ENCODE results near the gene RABGEF1. TPM values are rescaled to one million over a fixed set of nuclear protein-coding genes. Genes with fewer than 3 reads are reported as not detected.

Gene RABGEF1
- polyA plus RNA-seq, 1 of the 3 experiments (the other 2 are of a cell fraction) = 25.6 TPM

- Histone ChIP-seq H3K36me3 (replicated peaks in 1 of 2; ENCODE audit: control insufficient read depth in 1 of 2, insufficient read depth in 2 of 2, low read length in 1 of 2) (peaks cover 0 to 32% of the 10 kb centered on the region in 2 experiments), H3K4me1 (ENCODE audit: control insufficient read depth in 1 of 2, insufficient read depth in 2 of 2, low read depth in 1 of 2, low read length in 1 of 2) (peaks cover 0 to 14% of the 10 kb centered on the region in 2 experiments; a peak in 1 of 4 replicates), H3F3A (replicated peaks; ENCODE audit: insufficient read depth) (peaks cover 15% of the 10 kb centered on the region), H3K4me3 (ENCODE audit: low read depth in 2 of 2, low read length in 1 of 2) (no peak overlapping the region), H3K9ac (no peak overlapping the region), H3K4me2 (no peak overlapping the region), H2AFZ (ENCODE audit: low read depth) (no peak overlapping the region), H4K20me1 (ENCODE audit: insufficient read depth) (no peaks in the 10 kb centered on the region), H3K27ac (ENCODE audit: low read depth in 2 of 2, low read length in 1 of 2) (no peak overlapping the region), H3K79me2 (ENCODE audit: insufficient read depth) (peaks cover 40% of the 10 kb centered on the region), H3K9me2 (no peaks in the 10 kb centered on the region), H3K27me3 (ENCODE audit: insufficient read depth) (no peaks in the 10 kb centered on the region), H3K9me3 (no peaks in the 10 kb centered on the region)
- ChIA-PET CTCF (no interaction called here), POLR2A (interaction anchor here (0.6 kb wide), 1 partner anchor 566 kb away, joined by 5 read pairs; no protein-coding TSS in a partner anchor)
- TF ChIP-seq RXRA (IDR thresholded peaks at IDR 0.05; ENCODE audit: borderline replicate concordance, low read depth) (no peak), NFIC (IDR thresholded peaks at IDR 0.05; ENCODE audit: borderline replicate concordance) (no peak), USF1 (IDR thresholded peaks at IDR 0.05; ENCODE audit: borderline replicate concordance, low read depth) (no peak), NRF1 (IDR thresholded peaks at IDR 0.05; ENCODE audit: low read depth, low read length) (no peak), TEAD4 (IDR thresholded peaks at IDR 0.05; ENCODE audit: borderline replicate concordance, insufficient read depth) (no peak)
- TF ChIP-seq, protein P1, sequence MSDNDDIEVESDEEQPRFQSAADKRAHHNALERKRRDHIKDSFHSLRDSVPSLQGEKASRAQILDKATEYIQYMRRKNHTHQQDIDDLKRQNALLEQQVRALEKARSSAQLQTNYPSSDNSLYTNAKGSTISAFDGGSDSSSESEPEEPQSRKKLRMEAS (IDR thresholded peaks at IDR 0.05; ENCODE audit: low read depth) = no peak
- no peak for DNase-seq
- WGBS (ENCODE audit: low lambda C conversion rate) = 65% methylated on average over 1 of the region's 1 CpG
Observed at GRCh38 chr7:66735850-66736249, 4.7 kb upstream of the RABGEF1 start.

GRCh38 chr7:66736892-66737291 lies 3.6 kb upstream of the RABGEF1 start:
- CTCF ChIA-PET = no interaction called here

DNA sequence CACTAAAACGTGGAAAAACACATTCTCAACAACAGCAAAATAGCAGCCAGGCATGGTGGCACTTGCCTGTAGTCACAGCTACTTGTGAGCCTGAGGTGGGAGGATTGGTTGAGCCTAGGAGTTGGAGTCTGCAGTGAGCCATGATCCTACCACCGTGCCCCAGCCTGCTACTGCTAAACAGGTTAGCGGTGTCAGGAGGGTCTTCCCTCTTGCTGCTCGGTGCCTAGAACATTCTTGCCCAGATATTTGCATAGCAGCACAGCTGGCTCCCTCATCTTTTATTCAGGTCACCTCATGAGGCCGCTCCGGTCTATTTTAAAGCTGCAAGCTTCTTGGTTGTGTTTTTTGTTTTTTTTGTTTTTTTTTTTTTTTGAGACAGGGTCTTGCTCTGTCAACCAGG lies 2.9 kb upstream of the RABGEF1 start:
- H3K4me1 ChIP-seq (ENCODE audit: control insufficient read depth in 1 of 2, insufficient read depth in 2 of 2, low read depth in 1 of 2, low read length in 1 of 2) = peaks cover 0 to 2% of the 10 kb centered on the region in 2 experiments; a peak in 2 of 4 replicates
- peaks cover 30% of the 10 kb centered on the region for H3F3A ChIP-seq (replicated peaks; ENCODE audit: insufficient read depth)
- no peak overlapping the region for H3K9ac ChIP-seq
- peaks cover 0 to 32% of the 10 kb centered on the region in 2 experiments for H3K36me3 ChIP-seq (replicated peaks in 1 of 2; ENCODE audit: control insufficient read depth in 1 of 2, insufficient read depth in 2 of 2, low read length in 1 of 2)
- no peak for TF ChIP-seq GABPA (IDR thresholded peaks at IDR 0.05; ENCODE audit: low read depth)
- 80% methylated on average over 6 of the region's 6 CpGs for WGBS (ENCODE audit: low lambda C conversion rate)
- no peak for DNase-seq
- no peak overlapping the region for H3K27ac ChIP-seq (ENCODE audit: low read depth in 2 of 2, low read length in 1 of 2)
- H3K79me2 ChIP-seq (ENCODE audit: insufficient read depth) = peaks cover 58% of the 10 kb centered on the region
- POLR2A ChIA-PET = no interaction called here
- H4K20me1 ChIP-seq (ENCODE audit: insufficient read depth) = no peaks in the 10 kb centered on the region
- no peak overlapping the region for H3K4me2 ChIP-seq
- H3K4me3 ChIP-seq (ENCODE audit: low read depth in 2 of 2, low read length in 1 of 2) = no peak overlapping the region
- CTCF ChIA-PET = interaction anchor here (1.2 kb wide), 2 partner anchors 60 to 613 kb away, joined by 3 read pairs; no protein-coding TSS in a partner anchor
- no peak overlapping the region for H2AFZ ChIP-seq (ENCODE audit: low read depth)
- no peaks in the 10 kb centered on the region for H3K9me2 ChIP-seq
- H3K9me3 ChIP-seq = no peaks in the 10 kb centered on the region
- no peaks in the 10 kb centered on the region for H3K27me3 ChIP-seq (ENCODE audit: insufficient read depth)

More at GRCh38 chr7:66736892-66737291, 3.6 kb upstream of the RABGEF1 start:
- Histone ChIP-seq H3K4me1 (ENCODE audit: control insufficient read depth in 1 of 2, insufficient read depth in 2 of 2, low read depth in 1 of 2, low read length in 1 of 2) (peaks cover 0 to 10% of the 10 kb centered on the region in 2 experiments; a peak in 1 of 4 replicates), H3K9ac (no peak overlapping the region), H3K9me3 (no peaks in the 10 kb centered on the region), H3K4me3 (ENCODE audit: low read depth in 2 of 2, low read length in 1 of 2) (no peak overlapping the region), H3F3A (replicated peaks; ENCODE audit: insufficient read depth) (peaks cover 23% of the 10 kb centered on the region), H3K27me3 (ENCODE audit: insufficient read depth) (no peaks in the 10 kb centered on the region), H3K4me2 (no peak overlapping the region), H3K9me2 (no peaks in the 10 kb centered on the region), H4K20me1 (ENCODE audit: insufficient read depth) (no peaks in the 10 kb centered on the region), H2AFZ (ENCODE audit: low read depth) (no peak overlapping the region), H3K27ac (ENCODE audit: low read depth in 2 of 2, low read length in 1 of 2) (no peak overlapping the region), H3K79me2 (ENCODE audit: insufficient read depth) (peaks cover 51% of the 10 kb centered on the region), H3K36me3 (replicated peaks in 1 of 2; ENCODE audit: control insufficient read depth in 1 of 2, insufficient read depth in 2 of 2, low read length in 1 of 2) (peaks cover 0 to 32% of the 10 kb centered on the region in 2 experiments)
- no peak for DNase-seq
- no peak for TF ChIP-seq EZH2phosphoT487 (IDR thresholded peaks at IDR 0.05; ENCODE audit: borderline replicate concordance, low read depth)
- TF ChIP-seq ELF1 (IDR thresholded peaks at IDR 0.05) = no peak
- 97% methylated on average over 6 of the region's 6 CpGs for WGBS (ENCODE audit: low lambda C conversion rate)
- POLR2A ChIA-PET = no interaction called here
